GM12878 (cell line): ENCODE data around the gene NUP205.

Experiments
- CHD2 ChIP-seq: IDR thresholded peaks from 2 replicates; pipeline ENCODE4 v1.6.1; 2011; ENCODE audit warnings: low read depth, low read length, improper control_type of control experiment, borderline replicate concordance
- CTCF ChIP-seq, 3 experiments: IDR thresholded peaks in 2 of 3; conservative IDR thresholded peaks in 1 of 3; 2 replicates each; pipeline ENCODE4 v1.5.1; 2011; ENCODE audit warnings: low read depth in 3 of 3, low read length in 3 of 3, mild to moderate bottlenecking in 3 of 3, control low read depth in 2 of 3, moderate library complexity in 2 of 3, inconsistent platforms in 1 of 3, mixed read lengths in 1 of 3; ENCODE audit not compliant: control insufficient read depth in 2 of 3, insufficient read depth in 1 of 3; ENCODE audit errors: extremely low read depth in 1 of 3
- EGR1 ChIP-seq, 2 experiments: IDR thresholded peaks; 1 replicate in 1 of 2; 2 replicates in 1 of 2; pipeline ENCODE4 v1.6.1; 2011 to 2012; ENCODE audit warnings: low read depth in 2 of 2, low read length in 2 of 2, borderline replicate concordance in 1 of 2, mild to moderate bottlenecking in 1 of 2, moderate library complexity in 1 of 2
- PKNOX1 ChIP-seq: fragments of 450-650 bp; IDR thresholded peaks from 2 replicates; pipeline ENCODE4 v1.6.1; 2016; ENCODE audit warnings: mild to moderate bottlenecking
- POLR2AphosphoS5 ChIP-seq: IDR thresholded peaks from 2 replicates; pipeline ENCODE4 v1.6.1; 2011; ENCODE audit warnings: mild to moderate bottlenecking, low read length, inconsistent platforms
- RFX5 ChIP-seq: IDR thresholded peaks from 2 replicates; pipeline ENCODE4 v1.6.1; 2011; ENCODE audit warnings: low read depth, low read length, improper control_type of control experiment
- SRF ChIP-seq, 2 experiments: IDR thresholded peaks; 2 replicates each; pipeline ENCODE4 v1.6.1; 2011; ENCODE audit warnings: low read depth in 2 of 2, low read length in 2 of 2, mild to moderate bottlenecking in 1 of 2, moderate library complexity in 1 of 2
- TF ChIP-seq, protein P1 (sequence below): fragments of 450-650 bp; formaldehyde crosslinking; IDR thresholded peaks from 2 replicates; pipeline ENCODE4 v1.4.0; 2020; ENCODE audit warnings: mild to moderate bottlenecking, moderate library complexity

DNA sequence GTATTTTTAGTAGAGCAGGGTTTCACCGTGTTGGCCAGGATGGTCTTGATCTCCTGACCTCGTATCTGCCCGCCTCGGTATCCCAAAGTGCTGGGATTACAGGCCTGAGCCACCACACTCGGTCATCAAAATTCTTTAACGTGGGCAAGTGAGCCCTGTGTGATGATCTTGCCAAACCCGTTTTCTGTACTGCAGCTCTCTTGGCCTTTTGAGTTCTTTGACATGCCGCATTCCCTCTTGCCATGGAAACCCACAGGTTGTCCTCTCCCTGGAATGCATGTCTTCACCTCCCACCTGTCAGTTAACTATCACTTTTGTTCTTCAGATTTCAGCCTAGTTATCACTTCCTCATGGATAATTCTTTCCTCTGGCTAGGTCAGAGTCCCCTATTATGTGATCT lies 5.0 kb downstream of the NUP205 start:
- TF ChIP-seq POLR2AphosphoS5 (no peak), CTCF (IDR thresholded peaks at IDR 0.05 in 2 of 3, conservative IDR thresholded peaks at IDR 0.05 in 1 of 3; ENCODE audit: control insufficient read depth in 2 of 3, extremely low read depth in 1 of 3, insufficient read depth in 1 of 3, low read depth in 3 of 3, low read length in 3 of 3) (no peak), RFX5 (no peak), CHD2 (no peak), PKNOX1 (no peak), EGR1 (IDR thresholded peaks at IDR 0.05; ENCODE audit: borderline replicate concordance in 1 of 2, low read depth in 2 of 2, low read length in 2 of 2) (no peak), SRF (IDR thresholded peaks at IDR 0.05; ENCODE audit: low read depth in 2 of 2, low read length in 2 of 2) (no peak)
- TF ChIP-seq, protein P1, sequence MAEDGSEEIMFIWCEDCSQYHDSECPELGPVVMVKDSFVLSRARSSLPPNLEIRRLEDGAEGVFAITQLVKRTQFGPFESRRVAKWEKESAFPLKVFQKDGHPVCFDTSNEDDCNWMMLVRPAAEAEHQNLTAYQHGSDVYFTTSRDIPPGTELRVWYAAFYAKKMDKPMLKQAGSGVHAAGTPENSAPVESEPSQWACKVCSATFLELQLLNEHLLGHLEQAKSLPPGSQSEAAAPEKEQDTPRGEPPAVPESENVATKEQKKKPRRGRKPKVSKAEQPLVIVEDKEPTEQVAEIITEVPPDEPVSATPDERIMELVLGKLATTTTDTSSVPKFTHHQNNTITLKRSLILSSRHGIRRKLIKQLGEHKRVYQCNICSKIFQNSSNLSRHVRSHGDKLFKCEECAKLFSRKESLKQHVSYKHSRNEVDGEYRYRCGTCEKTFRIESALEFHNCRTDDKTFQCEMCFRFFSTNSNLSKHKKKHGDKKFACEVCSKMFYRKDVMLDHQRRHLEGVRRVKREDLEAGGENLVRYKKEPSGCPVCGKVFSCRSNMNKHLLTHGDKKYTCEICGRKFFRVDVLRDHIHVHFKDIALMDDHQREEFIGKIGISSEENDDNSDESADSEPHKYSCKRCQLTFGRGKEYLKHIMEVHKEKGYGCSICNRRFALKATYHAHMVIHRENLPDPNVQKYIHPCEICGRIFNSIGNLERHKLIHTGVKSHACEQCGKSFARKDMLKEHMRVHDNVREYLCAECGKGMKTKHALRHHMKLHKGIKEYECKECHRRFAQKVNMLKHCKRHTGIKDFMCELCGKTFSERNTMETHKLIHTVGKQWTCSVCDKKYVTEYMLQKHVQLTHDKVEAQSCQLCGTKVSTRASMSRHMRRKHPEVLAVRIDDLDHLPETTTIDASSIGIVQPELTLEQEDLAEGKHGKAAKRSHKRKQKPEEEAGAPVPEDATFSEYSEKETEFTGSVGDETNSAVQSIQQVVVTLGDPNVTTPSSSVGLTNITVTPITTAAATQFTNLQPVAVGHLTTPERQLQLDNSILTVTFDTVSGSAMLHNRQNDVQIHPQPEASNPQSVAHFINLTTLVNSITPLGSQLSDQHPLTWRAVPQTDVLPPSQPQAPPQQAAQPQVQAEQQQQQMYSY (CRISPR knock-in tag) = no peak
